ENCODE measurements around the gene TC2N.
"Not testable (repeated sequence)": the region's sequence is repeated elsewhere in the genome, so short reads cannot be mapped to it uniquely, and the experiment has no call there.

Gene TC2N

GRCh38 chr14:91867316-91867988 lies at the start of gene TC2N:
TSS of gene TC2N (minus strand) at chr14:91867536. CDS start at chr14:91813769, 53,767 bp downstream.
- DNase-seq = no peak

- no peak for DNase-seq
These were observed 44.7 kb upstream of the TC2N start for GRCh38 chr14:91912035-91912434.

GRCh38 chr14:91911474-91912032 lies 44.2 kb upstream of the TC2N start:
- DNase-seq = peak; percentile 33

GRCh38 chr14:91910196-91910595 lies 42.9 kb upstream of the TC2N start:
- no peak for DNase-seq

- no peak for DNase-seq
These were observed 39.0 kb upstream of the TC2N start for GRCh38 chr14:91906374-91906773.

GRCh38 chr14:91904956-91905645 lies 37.8 kb upstream of the TC2N start:
- DNase-seq = no peak

GRCh38 chr14:91904483-91904882 lies 37.1 kb upstream of the TC2N start:
- no peak for DNase-seq

- DNase-seq = no peak
These were observed 35.7 kb upstream of the TC2N start for GRCh38 chr14:91903070-91903469.

- no peak for DNase-seq
These were observed 35.0 kb upstream of the TC2N start for GRCh38 chr14:91902336-91902735.

DNA sequence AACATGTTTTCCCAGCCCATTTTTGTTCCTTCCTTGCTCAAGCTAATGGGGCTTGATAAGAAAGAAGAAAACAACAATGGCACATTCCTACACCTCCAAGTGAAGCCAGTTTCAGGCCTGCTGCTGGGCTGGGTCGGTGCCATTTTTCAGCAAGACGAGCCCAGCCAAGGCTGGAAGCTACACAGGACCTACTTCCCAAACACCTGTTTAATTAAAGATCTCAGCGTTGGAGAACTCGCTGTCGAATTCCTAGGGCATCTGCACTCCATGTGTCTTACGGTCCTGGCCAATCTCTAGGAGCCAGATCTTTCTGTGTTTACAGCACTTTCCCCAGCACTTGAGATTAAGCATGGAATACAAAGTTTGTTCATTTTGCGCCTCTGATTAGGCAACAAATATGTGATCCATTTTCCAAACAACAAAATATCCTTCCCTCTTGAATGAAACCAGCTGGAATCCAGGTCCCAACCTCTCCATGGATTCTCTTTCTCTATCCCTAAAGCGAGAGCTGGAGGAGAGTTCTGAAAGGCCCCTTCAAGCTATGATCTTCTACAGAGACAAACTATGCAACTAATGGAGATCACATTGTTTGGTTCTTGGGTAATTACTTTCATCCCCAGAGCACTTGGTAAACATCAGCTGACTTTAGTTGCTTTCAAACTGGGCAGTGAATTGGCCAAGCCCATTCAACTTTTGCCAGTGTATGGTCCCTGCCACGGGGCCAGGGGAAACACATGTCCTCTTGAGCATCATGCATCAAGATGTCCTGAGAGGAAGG lies 34.3 kb upstream of the TC2N start:
- DNase-seq = no peak

- DNase-seq = no peak
These were observed 32.5 kb upstream of the TC2N start for GRCh38 chr14:91899806-91900205.

DNA sequence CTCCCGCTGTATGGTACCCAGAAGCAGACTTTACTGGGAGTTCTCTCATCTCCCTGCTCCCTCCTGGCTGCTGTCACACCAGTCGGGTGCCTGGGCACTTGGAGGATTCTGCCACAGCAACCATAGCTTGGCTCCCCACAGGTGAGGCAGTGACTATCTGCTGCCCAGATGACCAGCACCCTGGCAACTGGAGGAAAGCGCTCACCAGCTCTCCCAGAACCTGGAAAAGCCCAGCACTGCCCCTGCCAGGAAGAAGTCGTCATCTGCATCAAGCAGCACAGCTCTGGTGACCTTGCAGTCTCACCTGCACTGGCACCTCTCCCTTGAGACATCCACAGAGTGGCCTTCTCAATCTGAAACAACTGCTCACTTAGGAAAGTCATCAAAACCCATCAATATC lies 31.9 kb upstream of the TC2N start:
- no peak for DNase-seq

DNA sequence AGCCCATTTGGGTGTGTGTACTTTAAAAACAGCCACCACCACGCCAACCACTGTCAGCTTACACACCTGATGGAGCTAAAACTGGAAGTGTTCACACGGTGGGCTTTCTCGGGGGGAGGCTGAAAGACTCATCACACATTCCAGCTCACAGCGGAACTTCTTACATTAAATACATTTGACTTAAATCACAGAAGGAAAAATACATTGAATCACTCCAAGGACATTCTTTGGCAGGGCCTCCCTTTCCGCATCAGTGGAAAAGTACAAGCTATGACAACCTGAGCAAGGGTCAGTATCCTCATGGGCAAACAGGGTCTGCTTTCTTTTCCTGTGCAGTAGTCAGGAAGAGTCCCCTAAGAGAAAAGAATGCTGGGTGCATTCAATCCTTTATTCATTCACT lies 31.0 kb upstream of the TC2N start:
- DNase-seq = no peak

DNA sequence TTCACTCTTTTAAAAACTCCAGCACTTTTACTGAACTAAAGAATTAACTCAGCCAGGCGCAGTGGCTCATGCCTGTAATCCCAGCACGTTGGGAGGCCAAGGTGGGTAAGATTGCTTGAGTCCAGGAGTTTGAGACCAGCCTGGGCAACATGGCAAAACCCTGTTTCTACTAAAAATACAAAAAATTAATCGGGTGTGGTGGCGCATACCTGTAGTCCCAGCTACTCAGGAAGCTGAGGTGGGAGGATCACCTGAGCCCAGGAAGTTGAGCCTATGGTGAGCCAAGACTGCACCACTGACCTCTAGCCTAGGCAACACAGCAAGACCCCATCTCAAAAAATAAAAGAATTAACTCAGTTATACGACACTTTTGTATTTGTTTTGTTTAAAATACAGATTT lies 30.4 kb upstream of the TC2N start:
- not testable (repeated sequence) for DNase-seq

- DNase-seq = no peak
These were observed 29.9 kb upstream of the TC2N start for GRCh38 chr14:91897106-91897701.

DNA sequence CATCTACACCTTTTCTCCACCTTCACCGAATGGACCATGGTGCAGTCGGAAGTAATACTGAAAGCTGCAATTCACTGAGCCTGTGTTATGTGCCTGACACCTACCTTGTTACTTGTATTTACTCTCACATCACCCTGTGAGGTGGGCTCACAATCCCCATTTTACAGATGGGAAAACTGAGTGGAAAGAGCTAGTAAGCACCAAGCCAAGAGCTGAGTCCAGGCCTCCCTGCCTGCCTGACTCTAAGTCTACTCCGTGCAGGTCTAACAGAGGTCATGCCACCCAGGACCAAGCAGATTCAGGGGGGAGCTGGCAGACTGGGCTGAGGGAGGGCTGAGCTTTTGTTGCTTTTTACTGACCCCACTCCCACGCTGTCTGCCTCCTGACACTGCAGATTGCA lies 29.1 kb upstream of the TC2N start:
- no peak for DNase-seq

GRCh38 chr14:91893669-91894068 lies 26.3 kb upstream of the TC2N start:
- no peak for DNase-seq

GRCh38 chr14:91893007-91893406 lies 25.7 kb upstream of the TC2N start:
- no peak for DNase-seq

- no peak for DNase-seq
These were observed 24.4 kb upstream of the TC2N start for GRCh38 chr14:91891721-91892220.

GRCh38 chr14:91891101-91891500 lies 23.8 kb upstream of the TC2N start:
- DNase-seq = no peak

- DNase-seq = no peak
These were observed 23.0 kb upstream of the TC2N start for GRCh38 chr14:91890291-91890749.

DNA sequence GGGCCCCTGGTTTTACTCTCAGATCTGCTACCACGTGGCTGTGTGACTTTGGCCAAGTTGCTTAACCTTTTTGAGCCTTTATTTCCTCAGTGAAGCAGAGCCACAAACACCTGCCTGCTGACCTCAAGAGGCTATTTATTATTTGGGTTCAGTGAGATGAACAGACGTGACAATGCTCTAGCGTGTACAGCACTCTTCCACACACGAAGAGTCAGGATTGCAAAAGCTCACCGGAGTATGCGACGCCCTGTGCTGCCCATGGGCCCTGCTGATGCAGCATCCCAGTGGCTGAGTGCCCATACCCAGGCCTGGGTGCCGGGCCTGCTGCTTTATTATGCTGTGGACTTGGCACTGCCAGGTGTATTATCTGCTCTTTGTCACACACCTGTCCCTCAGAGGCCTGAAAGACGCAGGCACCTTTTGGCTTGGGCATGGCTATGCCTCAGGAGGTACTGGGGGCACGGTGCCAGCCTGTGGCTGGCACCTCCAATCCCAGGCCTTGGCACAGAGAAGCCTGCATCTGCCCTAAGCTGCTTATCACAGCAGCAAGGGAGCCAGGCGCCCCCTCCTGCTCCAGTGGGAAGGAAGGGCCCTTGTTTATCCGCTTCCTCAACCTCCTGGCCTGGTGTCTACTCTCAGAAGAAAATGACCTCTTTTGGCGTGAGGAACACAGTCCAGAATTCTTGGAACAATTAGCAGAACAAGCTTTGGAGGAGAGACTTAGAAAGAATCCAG lies 22.3 kb upstream of the TC2N start:
- no peak for DNase-seq

Data from kidney glomerular epithelial cell (primary cell).